ENCODE data around the gene ARMC2.

ARMC2 gene, protein sequence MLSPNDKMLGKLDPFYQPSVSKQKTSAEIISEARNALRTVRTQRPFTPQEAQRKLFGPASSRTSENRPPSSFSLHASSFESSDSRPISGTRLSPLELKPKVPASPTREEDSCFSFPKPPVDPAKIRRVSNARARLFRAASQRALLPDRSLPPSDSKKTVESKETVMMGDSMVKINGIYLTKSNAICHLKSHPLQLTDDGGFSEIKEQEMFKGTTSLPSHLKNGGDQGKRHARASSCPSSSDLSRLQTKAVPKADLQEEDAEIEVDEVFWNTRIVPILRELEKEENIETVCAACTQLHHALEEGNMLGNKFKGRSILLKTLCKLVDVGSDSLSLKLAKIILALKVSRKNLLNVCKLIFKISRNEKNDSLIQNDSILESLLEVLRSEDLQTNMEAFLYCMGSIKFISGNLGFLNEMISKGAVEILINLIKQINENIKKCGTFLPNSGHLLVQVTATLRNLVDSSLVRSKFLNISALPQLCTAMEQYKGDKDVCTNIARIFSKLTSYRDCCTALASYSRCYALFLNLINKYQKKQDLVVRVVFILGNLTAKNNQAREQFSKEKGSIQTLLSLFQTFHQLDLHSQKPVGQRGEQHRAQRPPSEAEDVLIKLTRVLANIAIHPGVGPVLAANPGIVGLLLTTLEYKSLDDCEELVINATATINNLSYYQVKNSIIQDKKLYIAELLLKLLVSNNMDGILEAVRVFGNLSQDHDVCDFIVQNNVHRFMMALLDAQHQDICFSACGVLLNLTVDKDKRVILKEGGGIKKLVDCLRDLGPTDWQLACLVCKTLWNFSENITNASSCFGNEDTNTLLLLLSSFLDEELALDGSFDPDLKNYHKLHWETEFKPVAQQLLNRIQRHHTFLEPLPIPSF

DNA sequence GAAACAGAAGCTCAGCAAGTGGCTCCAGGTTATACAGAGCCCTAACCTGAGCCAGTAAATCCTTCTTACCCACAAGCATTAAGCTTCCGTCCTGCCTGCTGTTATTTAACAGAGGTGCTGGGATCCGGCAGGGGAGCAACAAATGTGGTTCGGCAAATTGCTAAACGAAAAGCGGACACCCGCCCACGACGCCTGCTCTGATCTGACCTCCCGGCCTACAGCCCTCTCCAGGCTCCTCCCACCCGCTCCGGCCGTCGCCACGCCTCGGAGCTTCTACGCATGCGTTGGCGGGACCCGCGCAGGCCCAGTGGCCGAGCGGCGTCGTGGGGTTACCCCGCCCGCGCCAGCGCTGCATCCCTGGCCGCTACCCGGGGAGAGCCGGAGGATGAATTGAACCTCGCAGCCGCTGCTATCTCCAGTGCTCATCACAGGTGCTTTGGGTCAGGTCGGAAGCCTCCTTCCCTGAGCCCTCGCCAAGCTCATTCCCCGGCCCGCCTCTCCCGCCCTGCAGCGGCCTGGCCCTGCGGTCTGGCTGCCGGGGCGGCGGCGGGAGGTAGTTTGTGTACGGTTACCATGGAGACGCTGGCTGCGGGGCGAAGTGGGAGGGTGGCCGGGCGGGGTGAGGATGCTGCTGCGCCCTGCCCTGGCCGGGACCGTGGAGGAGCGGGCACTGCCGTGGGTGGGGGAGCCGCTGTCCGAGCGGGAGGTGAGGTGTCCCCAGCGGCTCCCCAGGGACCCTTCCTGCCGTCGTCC lies at the start of gene ARMC2:
Gene ARMC2 (plus strand): TSS at position 307 of the 753 bp plus-strand sequence. CDS start 5,846 bp downstream, outside the sequence.
- TF ChIP-seq CTCF (IDR thresholded peaks at IDR 0.05; ENCODE audit: control insufficient read depth, extremely low read depth, insufficient read depth): no peak
- DNase-seq (ENCODE audit: low read depth): peak; percentile 59
- H3K4me3 ChIP-seq (ENCODE audit: low read depth, low read length): peak within 1 kb of the TSS; percentile 81

DNA sequence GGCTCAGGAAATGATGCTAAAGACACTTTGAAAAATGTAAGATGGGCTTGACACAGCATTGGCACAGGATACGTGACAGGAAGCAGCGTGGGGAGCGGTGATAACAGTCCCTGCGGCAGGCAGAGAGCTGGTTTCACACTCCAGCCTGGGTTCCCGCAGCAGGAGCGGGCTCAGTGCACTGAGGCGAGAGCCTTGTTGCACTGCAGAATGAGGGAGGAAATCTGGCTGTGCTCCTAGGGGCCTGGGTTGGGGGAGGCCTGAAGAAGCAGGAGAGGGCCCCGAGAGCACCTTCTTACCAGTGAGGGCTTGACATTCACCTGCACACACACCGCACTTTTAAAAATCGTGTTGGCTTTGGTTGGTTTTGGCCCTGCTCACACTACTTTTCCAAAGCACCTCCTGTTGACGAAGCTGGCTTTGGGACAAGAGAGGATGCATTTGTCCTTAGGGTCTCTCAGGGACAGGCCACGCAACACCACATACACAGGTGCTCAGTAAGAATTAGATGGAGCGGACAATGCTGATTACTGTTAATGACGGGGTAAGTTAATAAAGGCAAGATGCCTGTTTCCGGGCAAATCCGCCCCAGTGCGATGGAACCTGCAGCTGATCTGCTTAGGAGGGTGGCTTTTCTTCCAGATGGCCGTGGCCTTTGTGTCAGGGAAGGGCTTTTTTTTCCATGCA lies 49.4 kb upstream of the ARMC2 start:
- no peak for DNase-seq (ENCODE audit: low read depth)
- no peak for TF ChIP-seq CTCF (IDR thresholded peaks at IDR 0.05; ENCODE audit: control insufficient read depth, extremely low read depth, insufficient read depth)
- no peak overlapping the region for H3K4me3 ChIP-seq (ENCODE audit: low read depth, low read length)

- no peak overlapping the region for H3K4me3 ChIP-seq (ENCODE audit: low read depth, low read length)
- TF ChIP-seq CTCF (IDR thresholded peaks at IDR 0.05; ENCODE audit: control insufficient read depth, extremely low read depth, insufficient read depth): no peak
- DNase-seq (ENCODE audit: low read depth): no peak
Measured at GRCh38 chr6:108799354-108799717, 48.9 kb upstream of the ARMC2 start.

GRCh38 chr6:108799791-108800190 lies 48.4 kb upstream of the ARMC2 start:
- TF ChIP-seq CTCF (IDR thresholded peaks at IDR 0.05; ENCODE audit: control insufficient read depth, extremely low read depth, insufficient read depth): no peak
- DNase-seq (ENCODE audit: low read depth): no peak
- no peak overlapping the region for H3K4me3 ChIP-seq (ENCODE audit: low read depth, low read length)

- H3K4me3 ChIP-seq (ENCODE audit: low read depth, low read length): no peak overlapping the region
- DNase-seq (ENCODE audit: low read depth): no peak
- no peak for TF ChIP-seq CTCF (IDR thresholded peaks at IDR 0.05; ENCODE audit: control insufficient read depth, extremely low read depth, insufficient read depth)
Measured at GRCh38 chr6:108800427-108800864, 47.8 kb upstream of the ARMC2 start.

DNA sequence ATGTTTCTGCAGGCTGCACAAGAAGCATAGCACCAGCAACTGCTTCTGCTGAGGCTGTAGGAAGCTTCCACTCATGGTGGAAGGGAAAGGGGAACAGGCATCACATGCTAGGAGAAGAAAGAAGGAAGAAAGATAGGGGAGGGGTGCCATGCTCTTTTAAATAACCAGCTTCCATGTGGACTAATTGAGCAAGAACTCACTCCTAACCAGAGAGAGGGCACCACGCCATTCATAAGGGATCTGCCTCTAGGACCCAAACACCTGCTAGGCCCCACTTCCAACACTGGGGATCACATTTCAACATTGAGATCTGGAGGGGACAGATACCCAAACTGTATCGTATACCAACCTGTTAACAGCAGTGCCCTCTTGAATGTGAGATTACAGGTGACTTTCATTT lies 46.9 kb upstream of the ARMC2 start:
- no peak for TF ChIP-seq CTCF (IDR thresholded peaks at IDR 0.05; ENCODE audit: control insufficient read depth, extremely low read depth, insufficient read depth)
- no peak overlapping the region for H3K4me3 ChIP-seq (ENCODE audit: low read depth, low read length)

More for the DNA sequence above, 46.9 kb upstream of the ARMC2 start:
- no peak for DNase-seq (ENCODE audit: low read depth)

All from LNCaP clone FGC (cell line).